MCF 10A (cell line): Measurements from ENCODE around the gene INO80B. TPM values are rescaled to one million over a fixed set of nuclear protein-coding genes. Genes with fewer than 3 reads are reported as not detected.

Experiments
- BruUV-seq: library from RNA; stranded (reverse); fragments of 400-500 nt; replicated peaks from 2 replicates; lab custom pipeline; 2021; lab: Mats Ljungman, UMichigan
- CTCF ChIA-PET: fragments of 300-600 bp; sonication (Branson Sonifier 250); formaldehyde crosslinking; extraction: SDS; loops from one replicate; lab custom pipeline; 2021; ENCODE audit warnings: antibody characterized with exemption, inconsistent platforms; lab: Yijun Ruan, JAX
- POLR2A ChIA-PET: fragments of 300-600, 350-650 bp; sonication (Branson Sonifier 250); formaldehyde crosslinking; extraction: SDS; loops from one replicate; lab custom pipeline; 2020; ENCODE audit warnings: antibody characterized with exemption, inconsistent platforms; lab: Yijun Ruan, JAX
- DNase-seq: peaks from one replicate; pipeline ENCODE4 v3.0.0-alpha.2; 2018; ENCODE audit not compliant: unreplicated experiment
- H3K27ac Mint-ChIP-seq: one replicate; pipeline ENCODE4 v1.8.0; 2022; ENCODE audit warnings: mild to moderate bottlenecking, low read depth, mixed read lengths; ENCODE audit not compliant: unreplicated experiment
- H3K27me3 Mint-ChIP-seq: one replicate; pipeline ENCODE4 v1.8.0; 2022; ENCODE audit warnings: mixed read lengths; ENCODE audit not compliant: insufficient read depth, unreplicated experiment
- H3K36me3 Mint-ChIP-seq: one replicate; pipeline ENCODE4 v1.8.0; 2022; ENCODE audit warnings: mild to moderate bottlenecking, moderate library complexity, mixed read lengths; ENCODE audit not compliant: insufficient read depth, unreplicated experiment
- H3K4me1 Mint-ChIP-seq: one replicate; pipeline ENCODE4 v1.8.0; 2022; ENCODE audit warnings: mixed read lengths; ENCODE audit not compliant: insufficient read depth, unreplicated experiment
- H3K4me3 Mint-ChIP-seq: one replicate; pipeline ENCODE4 v1.8.0; 2022; ENCODE audit warnings: mild to moderate bottlenecking, moderate library complexity, mixed read lengths; ENCODE audit not compliant: unreplicated experiment
- H3K9me3 Mint-ChIP-seq: one replicate; pipeline ENCODE4 v1.8.0; 2022; ENCODE audit warnings: mixed read lengths; ENCODE audit not compliant: unreplicated experiment
- CTCF ChIP-seq: fragments of 200-600 bp; IDR thresholded peaks from one replicate; pipeline ENCODE4 v1.8.0; 2022; ENCODE audit warnings: antibody characterized with exemption, mild to moderate bottlenecking; ENCODE audit not compliant: unreplicated experiment
- intact Hi-C: fragments of 100-400 bp; cut with micrococcal nuclease; formaldehyde crosslinking; loops from 2 replicates; pipeline ENCODE4 v1.14.1; 2022
- total RNA-seq: library from RNA; stranded (reverse); gene quantifications from 2 replicates; pipeline ENCODE4 v1.2.3, GENCODE V29; 2022

Gene INO80B
- total RNA-seq, 1 experiment from 2014 or later: 36.0 TPM

GRCh38 chr2:74488643-74489481 lies 34.0 kb downstream of the INO80B start:
- intact Hi-C loops: no loop called here
- ChIA-PET POLR2A (interaction anchor here (0.6 to 1.4 kb wide), 4 partner anchors 42 to 98 kb away, joined by 3 to 5 read pairs (median 3); no protein-coding TSS in a partner anchor), CTCF (interaction anchor here (1.0 to 1.2 kb wide), 4 partner anchors 18 to 99 kb away, joined by 3 to 4 read pairs (median 4); no protein-coding TSS in a partner anchor)
- no TSS peak for BruUV-seq
- no peak for TF ChIP-seq CTCF
- H3K27me3 Mint-ChIP-seq: no peaks in the 10 kb centered on the region
- H3K4me1 Mint-ChIP-seq: peaks cover 5% of the 10 kb centered on the region
- H3K27ac Mint-ChIP-seq: no peak overlapping the region
- H3K36me3 Mint-ChIP-seq: peaks cover 18% of the 10 kb centered on the region
- H3K4me3 Mint-ChIP-seq: no peak overlapping the region
- DNase-seq: no peak
- no peaks in the 10 kb centered on the region for H3K9me3 Mint-ChIP-seq

GRCh38 chr2:74489906-74490305 lies 35.0 kb downstream of the INO80B start:
- CTCF ChIA-PET: interaction anchor here (1.0 to 1.2 kb wide), 3 partner anchors 16 to 98 kb away, joined by 3 to 4 read pairs (median 4); no protein-coding TSS in a partner anchor
- intact Hi-C loops: no loop called here

GRCh38 chr2:74491648-74492544 lies 37.0 kb downstream of the INO80B start:
- ChIA-PET POLR2A (interaction anchor here (1.0 to 1.5 kb wide), 4 partner anchors 9 to 15 kb away, joined by 3 to 6 read pairs (median 4); partner anchors contain the start of genes CCDC142, PCGF1 and TTC31), CTCF (interaction anchor here (0.5 to 1.3 kb wide), 3 partner anchors 26 to 98 kb away, joined by 3 to 4 read pairs (median 3); no protein-coding TSS in a partner anchor)
- no peak for TF ChIP-seq CTCF
- Mint-ChIP-seq H3K4me1 (no peaks in the 10 kb centered on the region), H3K9me3 (no peaks in the 10 kb centered on the region), H3K27me3 (no peaks in the 10 kb centered on the region), H3K4me3 (no peak overlapping the region), H3K36me3 (peaks cover 11% of the 10 kb centered on the region), H3K27ac (no peak overlapping the region)
- intact Hi-C loops: no loop called here
- no peak for DNase-seq
- no TSS peak for BruUV-seq

More at GRCh38 chr2:74489906-74490305, 35.0 kb downstream of the INO80B start:
- no peak for DNase-seq
- no peak for TF ChIP-seq CTCF
- BruUV-seq: no TSS peak
- POLR2A ChIA-PET: interaction anchor here (1.1 to 1.2 kb wide), 2 partner anchors 11 to 97 kb away, joined by 3 read pairs; no protein-coding TSS in a partner anchor
- Mint-ChIP-seq H3K27ac (no peak overlapping the region), H3K9me3 (no peaks in the 10 kb centered on the region), H3K36me3 (peaks cover 18% of the 10 kb centered on the region), H3K4me3 (no peak overlapping the region), H3K4me1 (peaks cover 5% of the 10 kb centered on the region), H3K27me3 (no peaks in the 10 kb centered on the region)
